ENCODE data around the gene RFX3.

- TF ChIP-seq, protein P1, sequence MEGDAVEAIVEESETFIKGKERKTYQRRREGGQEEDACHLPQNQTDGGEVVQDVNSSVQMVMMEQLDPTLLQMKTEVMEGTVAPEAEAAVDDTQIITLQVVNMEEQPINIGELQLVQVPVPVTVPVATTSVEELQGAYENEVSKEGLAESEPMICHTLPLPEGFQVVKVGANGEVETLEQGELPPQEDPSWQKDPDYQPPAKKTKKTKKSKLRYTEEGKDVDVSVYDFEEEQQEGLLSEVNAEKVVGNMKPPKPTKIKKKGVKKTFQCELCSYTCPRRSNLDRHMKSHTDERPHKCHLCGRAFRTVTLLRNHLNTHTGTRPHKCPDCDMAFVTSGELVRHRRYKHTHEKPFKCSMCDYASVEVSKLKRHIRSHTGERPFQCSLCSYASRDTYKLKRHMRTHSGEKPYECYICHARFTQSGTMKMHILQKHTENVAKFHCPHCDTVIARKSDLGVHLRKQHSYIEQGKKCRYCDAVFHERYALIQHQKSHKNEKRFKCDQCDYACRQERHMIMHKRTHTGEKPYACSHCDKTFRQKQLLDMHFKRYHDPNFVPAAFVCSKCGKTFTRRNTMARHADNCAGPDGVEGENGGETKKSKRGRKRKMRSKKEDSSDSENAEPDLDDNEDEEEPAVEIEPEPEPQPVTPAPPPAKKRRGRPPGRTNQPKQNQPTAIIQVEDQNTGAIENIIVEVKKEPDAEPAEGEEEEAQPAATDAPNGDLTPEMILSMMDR (IDR thresholded peaks at IDR 0.05; ENCODE audit: insufficient read depth, low read length, poor library complexity, severe bottlenecking), result no peak
- no peak for TF ChIP-seq EZH2phosphoT487 (conservative IDR thresholded peaks at IDR 0.05; ENCODE audit: low read length)
These were observed 29.9 kb downstream of the RFX3 start for GRCh38 chr9:3495855-3496254.

All from SU-DHL-6 (cell line).